ENCODE measurements around the gene TESK2. TPM values are rescaled to one million over a fixed set of nuclear protein-coding genes. Genes with fewer than 3 reads are reported as not detected.

Gene TESK2
- total RNA-seq, 1 donor from 2014 or later = 0.74 TPM

Other genes starting within 250 kb of the TESK2 start
- 1.7 TPM for gene HPDL, start 164.3 kb downstream of the TESK2 start, total RNA-seq
- 4.4 TPM for gene TOE1, start 151.0 kb downstream of the TESK2 start, total RNA-seq
- 15.0 TPM for gene MUTYH, start 150.7 kb downstream of the TESK2 start, total RNA-seq
- gene CCDC163, start 8.9 kb upstream of the TESK2 start, total RNA-seq = 0.49 TPM
- gene MMACHC, start 9.1 kb upstream of the TESK2 start, total RNA-seq = 1.7 TPM
- gene PRDX1, start 30.7 kb upstream of the TESK2 start, total RNA-seq = 120 TPM
- 47.9 TPM for gene AKR1A1, start 59.7 kb upstream of the TESK2 start, total RNA-seq
- 70.8 TPM for gene NASP, start 92.9 kb upstream of the TESK2 start, total RNA-seq
- 0.25 TPM for gene CCDC17, start 132.9 kb upstream of the TESK2 start, total RNA-seq
- 47.5 TPM for gene GPBP1L1, start 195.4 kb upstream of the TESK2 start, total RNA-seq
- gene TMEM69, start 197.0 kb upstream of the TESK2 start, total RNA-seq = 13.8 TPM

Measured in temporal lobe (tissue), 1 donor.